IPS-18c (cell line): ENCODE data around the gene DUS1L.

Source experiments
- H3K4me3 ChIP-seq: 2 replicates; pipeline ENCODE4 v1.7.0; 2013; ENCODE audit warnings: low read depth, mild to moderate bottlenecking, low read length, moderate library complexity; ENCODE audit not compliant: insufficient read depth
- H3K9me3 ChIP-seq: one replicate; pipeline ENCODE4 v1.6.1; 2013; ENCODE audit warnings: mild to moderate bottlenecking, low read length, moderate library complexity; ENCODE audit not compliant: control insufficient read depth, insufficient read depth

Gene DUS1L

DNA sequence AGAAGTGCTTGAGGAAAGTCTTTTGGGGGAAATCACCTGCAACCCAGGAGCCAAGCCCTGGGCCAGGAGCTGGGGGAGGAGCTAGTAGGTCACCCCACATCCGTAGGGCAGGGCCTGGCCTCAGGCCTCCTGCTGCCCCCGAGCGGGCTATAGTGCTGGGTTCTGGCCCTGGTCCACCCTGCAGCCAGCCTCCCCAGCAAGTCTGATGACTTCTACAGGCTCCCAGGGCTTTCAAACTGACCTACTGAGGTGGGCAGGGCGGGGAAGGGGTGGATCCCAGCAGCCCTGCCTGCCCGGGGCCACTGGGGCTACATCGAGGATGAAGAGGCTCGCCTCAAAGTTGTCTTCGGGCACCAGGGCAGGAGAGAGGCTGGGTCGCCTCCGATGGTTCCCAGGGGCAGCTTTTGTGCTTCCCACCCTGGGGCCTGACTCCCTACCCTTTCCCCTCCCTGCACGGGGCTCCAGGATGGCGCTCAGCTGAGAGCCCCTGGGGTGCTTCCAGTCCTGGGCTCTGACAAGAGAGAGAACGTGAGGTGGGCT lies 47.9 kb downstream of the DUS1L start:
- Histone ChIP-seq H3K9me3 (no peaks in the 10 kb centered on the region), H3K4me3 (no peak overlapping the region)

DNA sequence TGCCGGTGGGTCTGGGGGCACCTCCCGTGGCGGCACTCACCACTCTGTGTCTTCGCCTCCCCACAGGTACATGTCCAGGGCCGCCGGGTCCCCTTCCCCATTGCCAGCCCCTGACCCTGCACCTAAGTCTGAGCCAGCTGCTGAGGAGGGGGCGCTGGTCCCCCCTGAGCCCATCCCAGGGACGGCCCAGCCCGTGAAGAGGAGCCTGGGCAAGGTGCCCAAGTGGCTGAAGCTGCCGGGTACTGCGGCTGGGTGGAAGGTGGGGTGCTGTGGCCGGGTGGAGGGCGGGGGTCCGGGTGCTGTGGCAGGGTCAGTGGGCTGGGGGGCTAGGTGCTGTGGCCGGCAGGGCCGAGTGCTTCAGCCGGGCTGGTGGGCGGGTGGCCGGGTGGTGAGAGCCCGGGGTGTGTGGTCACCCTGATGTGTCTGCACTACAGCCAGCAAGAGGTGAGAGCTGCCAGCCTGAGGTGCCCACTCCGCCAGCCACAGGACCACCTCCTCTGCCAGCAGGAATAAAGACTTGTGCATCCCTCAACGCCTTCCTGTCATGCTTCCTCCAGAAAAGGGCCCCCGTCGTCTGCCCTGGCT lies 48.6 kb downstream of the DUS1L start:
- H3K4me3 ChIP-seq = no peak overlapping the region
- no peaks in the 10 kb centered on the region for H3K9me3 ChIP-seq

DNA sequence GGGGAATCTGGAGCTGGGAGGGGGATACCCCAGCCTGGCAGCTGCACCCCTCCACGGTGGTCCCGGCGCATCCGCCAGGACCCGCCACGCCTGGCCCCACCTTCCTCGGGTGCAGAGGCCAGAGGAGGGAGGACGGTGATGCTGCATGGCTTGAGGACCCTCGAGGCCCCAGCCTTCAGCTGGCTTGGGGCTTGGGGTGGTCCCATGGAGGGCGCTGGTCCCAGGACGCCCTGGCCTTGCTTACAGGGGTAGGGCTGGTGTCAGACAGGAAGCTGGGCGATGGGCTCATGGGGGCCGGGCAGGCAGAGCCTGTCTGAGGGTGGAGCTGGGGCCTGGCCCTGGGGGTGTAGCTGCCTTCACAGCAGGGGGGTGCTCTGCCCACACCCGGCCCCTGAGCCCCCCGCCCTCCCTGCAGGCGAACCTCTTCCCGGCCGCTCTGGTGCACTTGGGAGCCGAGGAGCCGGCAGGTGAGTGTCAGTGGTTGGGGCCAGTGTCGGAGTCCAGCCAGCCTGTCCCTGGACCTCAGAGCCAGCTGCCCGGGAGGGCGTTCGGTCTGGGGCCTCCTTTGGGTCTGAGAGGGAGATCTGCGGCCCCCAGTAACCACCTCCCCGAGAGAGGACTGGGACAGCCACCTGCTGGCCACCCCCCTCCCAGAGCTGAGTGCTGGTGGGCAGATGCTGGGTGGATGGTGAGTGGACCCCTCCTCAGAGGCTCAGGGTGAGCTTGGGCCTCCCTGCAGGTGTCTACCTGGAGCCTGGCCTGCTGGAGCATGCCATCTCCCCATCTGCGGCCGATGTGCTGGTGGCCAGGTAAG lies 49.3 kb downstream of the DUS1L start:
- Histone ChIP-seq H3K4me3 (no peak overlapping the region), H3K9me3 (no peaks in the 10 kb centered on the region)

DNA sequence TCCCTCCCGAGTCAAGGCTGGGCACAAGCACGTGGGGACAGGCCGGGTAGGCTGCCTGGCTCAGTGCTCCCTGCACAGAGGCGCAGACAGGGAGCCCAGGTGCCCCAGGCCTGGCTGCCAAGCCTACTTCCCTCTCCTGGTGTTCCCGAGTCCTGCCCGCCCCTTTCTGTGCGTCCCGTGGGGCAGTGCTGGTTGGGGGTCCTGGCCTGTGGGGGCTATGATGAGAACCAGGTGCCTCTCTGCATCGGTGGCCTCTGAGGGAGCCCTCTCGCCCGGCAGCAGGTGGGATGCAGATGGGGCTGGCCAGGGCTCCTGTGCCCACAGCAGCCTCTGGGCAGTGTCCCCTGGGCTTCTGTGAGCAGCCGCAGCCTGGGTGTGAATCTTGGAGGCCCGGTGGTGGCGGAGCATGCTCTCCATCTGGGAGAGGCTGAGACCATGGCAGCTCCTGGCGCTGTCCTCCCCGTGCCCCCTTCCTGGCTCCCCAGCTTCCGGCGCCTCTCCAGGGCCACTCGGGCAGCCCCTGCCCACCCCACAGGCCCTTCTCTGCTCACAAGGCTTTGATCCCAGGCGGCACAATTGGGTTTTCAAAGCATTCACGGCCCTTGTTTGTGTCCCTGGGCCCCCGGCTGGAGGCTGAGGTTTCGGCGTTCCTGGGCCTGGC lies 50.2 kb downstream of the DUS1L start:
- Histone ChIP-seq H3K9me3 (no peaks in the 10 kb centered on the region), H3K4me3 (no peak overlapping the region)

DNA sequence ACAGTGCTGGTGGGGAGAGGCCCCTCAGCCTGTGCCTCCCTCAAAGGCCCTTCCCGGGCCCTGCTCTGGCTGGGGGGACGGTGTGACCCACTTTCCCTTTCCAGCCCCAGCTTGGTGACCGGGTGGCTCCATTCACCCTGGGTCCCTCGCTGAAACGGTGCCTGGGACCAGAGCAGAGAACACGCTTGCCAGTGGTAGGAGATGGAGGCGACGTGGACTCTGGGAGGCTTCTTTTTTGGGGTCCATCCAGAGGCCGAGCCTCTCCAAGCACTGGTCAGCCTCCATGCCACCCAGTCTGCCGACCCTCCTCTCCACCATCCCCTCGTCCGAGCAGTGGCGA lies 50.7 kb downstream of the DUS1L start:
- H3K4me3 ChIP-seq = no peak overlapping the region
- H3K9me3 ChIP-seq = no peaks in the 10 kb centered on the region

DNA sequence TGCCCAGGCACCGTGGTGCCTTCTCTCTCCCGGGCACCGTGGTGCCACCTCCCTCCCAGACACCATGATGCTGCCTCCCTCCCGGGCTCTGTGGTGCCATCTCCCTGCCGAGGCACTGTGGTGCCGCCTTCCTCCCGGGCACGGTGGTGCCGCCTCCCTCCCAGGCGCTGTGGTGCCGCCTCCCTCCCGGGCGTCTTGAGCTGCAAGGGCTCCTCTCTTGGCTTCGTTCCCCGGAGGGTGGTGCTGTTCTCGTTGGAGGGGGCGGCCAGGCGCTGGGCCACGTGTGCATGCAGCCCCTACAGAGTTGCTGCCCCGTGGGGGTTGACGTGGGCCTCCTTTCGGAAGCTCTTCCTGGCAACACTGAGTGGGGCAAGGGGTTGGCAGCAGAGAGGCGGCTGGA lies 51.2 kb downstream of the DUS1L start:
- no peaks in the 10 kb centered on the region for H3K9me3 ChIP-seq
- no peak overlapping the region for H3K4me3 ChIP-seq

DNA sequence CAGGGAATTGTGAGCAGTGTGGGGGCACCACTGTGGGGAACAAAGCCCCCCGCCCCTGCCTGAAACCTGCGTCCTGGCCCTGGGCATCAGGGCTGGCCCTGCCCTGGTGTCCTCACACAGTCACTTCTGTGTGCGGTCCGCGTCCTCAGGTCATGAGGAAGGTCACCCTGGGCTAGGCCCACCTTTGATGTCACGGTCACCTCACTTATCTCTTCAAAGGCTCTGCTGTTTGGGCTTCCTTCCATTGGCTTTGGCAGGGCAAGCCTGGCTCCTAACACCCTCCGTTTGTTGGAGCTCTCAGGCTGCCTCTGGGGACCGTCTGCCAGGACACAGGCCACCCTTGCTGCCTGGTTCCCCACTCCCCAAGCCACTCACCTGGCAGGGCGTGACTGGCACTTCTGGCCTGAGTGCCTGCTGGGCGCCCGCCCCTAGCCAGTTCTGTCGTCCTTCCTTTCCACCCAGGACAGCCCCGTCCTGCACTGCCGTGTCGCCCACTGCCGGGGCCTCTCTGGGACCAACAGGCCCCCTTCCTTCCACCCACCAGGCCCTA lies 51.8 kb downstream of the DUS1L start:
- H3K4me3 ChIP-seq = no peak overlapping the region

DNA sequence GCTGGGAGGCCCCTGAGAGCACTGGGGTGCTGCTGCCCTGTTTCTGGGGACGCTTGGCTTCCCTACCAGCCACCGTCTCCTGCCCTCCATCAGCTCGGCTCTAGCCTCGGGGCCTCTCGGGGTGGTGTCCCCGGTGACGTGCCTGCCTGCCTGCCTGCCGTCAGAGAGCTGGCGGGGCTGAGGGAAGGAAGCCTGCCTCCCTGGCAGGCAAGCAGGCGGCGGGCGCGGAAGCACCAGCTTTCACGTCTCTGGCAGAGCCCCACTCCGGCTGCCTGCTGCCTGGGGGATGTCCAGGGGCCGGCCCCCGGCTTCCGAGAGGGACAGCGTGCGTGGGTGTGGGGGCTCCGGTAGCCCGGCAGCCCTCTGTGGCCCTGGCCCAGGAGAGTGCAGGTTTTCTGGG lies 52.3 kb downstream of the DUS1L start:
- Histone ChIP-seq H3K9me3 (no peaks in the 10 kb centered on the region), H3K4me3 (no peak overlapping the region)

More for the DNA sequence above, 51.8 kb downstream of the DUS1L start:
- no peaks in the 10 kb centered on the region for H3K9me3 ChIP-seq

DNA sequence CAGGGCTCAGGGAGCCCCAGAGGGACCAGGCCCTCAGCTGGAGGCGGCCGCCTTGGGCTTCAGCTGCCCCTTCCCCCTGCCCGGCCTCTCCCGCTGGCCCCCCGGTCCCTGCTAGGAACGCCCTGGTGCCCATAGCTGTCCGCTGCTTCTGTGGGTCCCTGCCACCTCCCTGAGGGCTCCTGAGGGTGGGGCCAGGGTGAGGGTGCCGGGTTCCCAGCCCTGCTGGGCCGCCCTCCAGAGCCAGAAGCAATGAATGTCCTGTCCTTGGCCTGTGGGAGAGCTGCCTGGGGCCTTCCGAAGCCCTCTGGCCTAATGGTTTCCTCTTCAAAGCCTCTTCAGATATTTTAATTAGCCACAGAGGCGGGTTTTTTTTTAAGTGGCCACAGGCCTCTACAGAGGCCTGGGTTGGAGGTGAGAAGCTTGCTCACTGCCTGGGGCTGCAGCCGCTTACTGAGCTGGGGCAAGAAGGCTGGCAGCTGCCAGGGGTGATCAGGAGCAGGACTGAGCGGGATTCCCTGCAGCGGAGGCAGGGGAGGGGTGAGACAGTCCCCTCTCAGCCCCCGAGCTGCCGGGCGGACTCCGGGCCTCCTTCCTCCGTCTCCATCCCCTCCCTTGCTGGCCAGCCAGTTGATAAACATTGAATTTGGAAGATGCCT lies 52.8 kb downstream of the DUS1L start:
- Histone ChIP-seq H3K9me3 (no peaks in the 10 kb centered on the region), H3K4me3 (no peak overlapping the region)

DNA sequence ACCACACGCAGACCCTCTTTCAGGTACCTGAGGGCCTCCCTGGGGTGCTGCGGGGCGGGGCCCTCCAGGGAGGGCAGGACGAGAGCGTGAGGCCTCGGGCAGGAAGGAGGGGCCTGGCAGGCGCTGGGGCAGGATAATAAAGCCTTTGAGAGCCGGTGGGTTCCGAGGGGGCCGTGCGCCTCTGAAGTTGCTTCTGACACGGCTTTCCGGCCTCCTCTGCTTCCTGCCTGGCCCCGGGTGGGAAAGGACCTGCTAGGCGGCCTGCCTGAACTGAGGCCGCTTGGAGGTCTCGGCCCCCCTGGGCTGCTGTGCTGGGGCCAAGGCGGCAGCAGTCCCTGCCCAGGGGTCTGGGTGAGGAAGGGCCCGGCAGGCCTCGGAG lies 53.4 kb downstream of the DUS1L start:
- Histone ChIP-seq H3K4me3 (no peak overlapping the region), H3K9me3 (no peaks in the 10 kb centered on the region)

DNA sequence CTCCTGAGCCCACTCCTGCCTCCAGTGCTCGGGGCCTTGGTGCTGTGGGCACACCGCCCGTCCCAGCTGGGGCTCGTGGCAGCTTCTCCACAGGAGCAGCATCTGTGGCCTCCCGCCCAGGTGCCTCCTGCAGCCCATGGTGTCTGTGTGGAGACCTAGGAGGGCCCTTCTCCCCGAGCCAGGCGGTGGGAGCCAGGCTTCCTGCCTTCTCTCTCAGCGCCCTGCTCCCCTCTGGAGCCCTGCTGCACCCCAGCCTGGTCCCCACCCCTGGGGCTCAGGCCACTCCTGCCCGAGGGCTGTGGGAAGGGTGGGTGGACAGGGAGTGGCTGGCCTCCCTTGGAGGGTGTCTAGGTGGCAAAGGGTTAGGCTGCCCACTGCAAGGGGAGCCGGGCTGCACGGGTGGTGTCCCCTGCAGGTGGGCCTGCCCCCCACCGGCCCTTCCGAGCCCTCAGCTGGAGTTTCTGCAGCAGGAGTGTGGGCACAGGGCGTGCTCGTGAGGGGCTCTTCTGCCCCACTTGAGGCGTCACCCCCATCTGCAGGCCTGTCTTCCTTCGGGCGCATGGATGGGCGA lies 53.9 kb downstream of the DUS1L start:
- H3K4me3 ChIP-seq = no peak overlapping the region
- H3K9me3 ChIP-seq = no peaks in the 10 kb centered on the region

DNA sequence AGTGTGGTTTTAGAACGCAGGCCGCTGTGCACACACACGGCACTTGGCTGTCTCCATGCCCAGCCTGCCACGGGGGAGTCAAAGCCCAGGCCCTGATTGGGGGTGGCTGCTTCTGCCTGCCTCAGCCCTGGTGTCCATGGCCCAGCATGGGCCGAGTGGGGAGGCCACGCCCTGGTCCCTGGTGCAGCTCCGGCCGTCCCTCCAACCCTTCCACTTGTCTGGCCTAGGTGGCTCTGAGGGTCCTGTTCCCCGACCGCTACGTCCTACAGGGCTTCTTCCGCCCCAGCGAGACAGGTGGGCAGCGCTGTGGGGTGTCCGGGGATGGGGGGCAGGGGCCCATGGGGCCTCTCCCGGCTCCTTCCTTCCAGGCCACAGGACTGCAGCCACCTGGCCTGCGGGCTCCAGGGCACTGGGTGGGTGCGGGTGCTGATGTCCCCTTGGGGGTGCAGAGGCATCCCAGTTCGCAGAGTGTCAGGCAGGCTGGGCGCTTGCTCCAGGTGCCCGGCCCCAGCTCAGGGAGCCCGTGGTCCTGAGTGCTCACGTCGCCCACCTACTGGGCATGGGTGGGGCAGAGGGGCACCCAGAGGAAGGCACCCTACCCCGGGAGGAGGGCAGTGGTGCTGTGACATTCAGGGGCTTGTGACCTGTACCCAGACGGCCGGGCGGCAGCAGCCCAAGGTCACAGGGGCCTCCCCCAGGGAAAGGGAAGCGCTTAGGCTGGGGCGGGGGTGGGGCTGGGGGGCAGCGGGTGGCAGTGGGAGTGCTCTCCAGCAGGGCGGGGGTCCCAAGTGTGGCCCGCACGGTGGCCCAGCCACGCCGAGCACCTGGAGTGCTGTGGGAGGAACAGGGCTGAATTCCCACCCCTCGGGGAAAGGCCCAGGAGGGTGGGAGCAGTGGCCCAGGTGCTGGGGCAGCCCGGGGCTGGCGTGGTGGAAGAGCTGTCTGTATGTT lies 54.8 kb downstream of the DUS1L start:
- Histone ChIP-seq H3K4me3 (no peak overlapping the region), H3K9me3 (no peaks in the 10 kb centered on the region)

DNA sequence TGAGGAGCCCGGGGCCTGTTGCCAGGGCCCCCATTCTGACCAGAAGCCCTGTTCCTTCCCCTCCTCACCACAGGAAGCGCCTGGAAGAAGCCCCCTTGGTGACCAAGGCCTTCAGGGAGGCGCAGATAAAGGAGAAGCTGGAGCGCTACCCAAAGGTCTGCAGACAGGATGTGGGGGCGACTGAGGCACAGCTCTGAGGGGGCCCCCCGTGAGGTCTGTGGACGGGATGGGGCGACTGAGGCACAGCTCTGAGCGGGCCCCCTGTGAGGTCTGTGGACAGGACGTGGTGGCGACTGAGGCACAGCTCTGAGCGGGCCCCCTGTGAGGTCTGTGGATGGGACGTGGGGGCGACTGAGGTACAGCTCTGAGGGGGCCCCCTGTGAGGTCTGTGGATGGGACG lies 56.2 kb downstream of the DUS1L start:
- H3K9me3 ChIP-seq = no peaks in the 10 kb centered on the region
- H3K4me3 ChIP-seq = no peak overlapping the region

DNA sequence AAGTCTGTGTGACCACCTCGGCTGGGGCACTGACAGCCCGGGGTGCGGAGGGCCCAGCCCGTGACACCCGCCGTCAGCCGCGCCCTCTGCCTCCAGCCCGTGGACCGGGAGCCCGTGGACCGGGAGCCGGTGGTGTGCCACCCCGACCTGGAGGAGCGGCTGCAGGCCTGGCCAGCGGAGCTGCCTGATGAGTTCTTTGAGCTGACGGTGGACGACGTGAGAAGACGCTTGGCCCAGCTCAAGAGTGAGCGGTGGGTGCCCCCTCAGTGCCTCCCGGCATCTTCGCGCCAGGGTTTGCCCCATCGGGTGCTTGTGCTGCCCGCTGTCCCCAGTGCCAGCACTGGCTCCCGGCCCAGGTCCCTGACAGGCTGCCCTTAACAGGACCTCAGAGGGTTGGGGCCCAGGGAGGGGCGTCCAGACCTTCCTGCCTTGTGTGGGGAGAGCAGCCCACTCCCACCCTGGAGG lies 56.6 kb downstream of the DUS1L start:
- no peak overlapping the region for H3K4me3 ChIP-seq
- H3K9me3 ChIP-seq = no peaks in the 10 kb centered on the region

DNA sequence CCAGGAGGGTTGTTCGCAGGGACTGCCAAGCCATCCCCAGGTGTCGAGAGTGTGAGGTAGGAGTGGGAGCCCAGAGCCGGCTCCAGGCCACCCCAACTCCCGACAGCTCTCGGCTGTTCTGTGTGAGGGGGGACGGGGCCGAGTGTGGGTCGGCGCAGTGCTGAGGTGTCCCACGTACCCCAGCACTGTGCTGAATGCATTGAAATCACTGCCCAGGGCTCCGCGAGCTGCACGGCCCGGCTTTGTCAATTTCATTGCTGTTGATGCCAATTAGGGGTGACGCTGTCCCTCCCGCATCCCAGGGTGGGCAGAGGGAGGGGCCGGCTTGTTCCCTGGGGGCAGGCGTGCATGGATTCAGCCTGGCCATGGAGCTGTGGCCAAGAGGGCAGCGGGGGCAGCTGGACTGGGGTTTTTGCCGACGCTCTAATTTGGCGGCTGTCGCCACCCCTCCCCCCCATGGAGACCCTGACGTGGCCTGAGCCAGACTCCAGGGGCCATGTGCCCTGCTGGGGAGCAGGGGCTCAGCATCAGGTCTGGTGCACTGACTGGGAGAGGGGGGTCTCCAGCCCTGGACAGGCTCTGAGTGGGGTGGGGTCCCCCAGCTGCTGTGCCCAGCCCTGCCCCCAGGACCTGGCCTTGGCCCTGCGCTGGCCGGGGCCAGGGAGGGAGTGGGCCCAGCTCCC lies 57.2 kb downstream of the DUS1L start:
- Histone ChIP-seq H3K9me3 (no peaks in the 10 kb centered on the region), H3K4me3 (no peak overlapping the region)
